GM20431 (cell line): ENCODE measurements around the gene DMBX1.

Source experiments
- in situ Hi-C: fragments of 300-500 bp; cut with MseI, MboI; formaldehyde crosslinking; loops from one replicate; pipeline ENCODE4 v1.15.0; 2020; ENCODE audit warnings: low sequenced_read_pairs; ENCODE audit not compliant: unreplicated experiment

The DMBX1 gene

GRCh38 chr1:46537651-46538050, 48.0 kb downstream of the DMBX1 start:
- in situ Hi-C loops = no loop called here

- in situ Hi-C loops = no loop called here
These were observed 48.5 kb downstream of the DMBX1 start for GRCh38 chr1:46538147-46538546.
